Adrenal gland (tissue), 5 donors: ENCODE measurements around the gene WWOX.

Experiments
- POLR2A ChIP-seq, 2 donors: fragments of 450-650 bp; IDR thresholded peaks; one replicate each; pipeline ENCODE4 v1.6.1; 2017; ENCODE audit warnings: antibody characterized with exemption in 2 of 2, mild to moderate bottlenecking in 2 of 2, moderate library complexity in 1 of 2
- TF ChIP-seq, protein P1 (sequence below), 6 experiments: fragments of 450-650 bp in 4 of 6; fragments of 200-600 bp in 2 of 6; sonication (generic) in 1 of 6; IDR thresholded peaks; 1 replicate in 5 of 6; 2 replicates in 1 of 6; pipeline versions ENCODE4 v1.5.1 to v1.8.0; 2016 to 2021; ENCODE audit warnings: antibody characterized with exemption in 6 of 6, mild to moderate bottlenecking in 2 of 6, moderate library complexity in 1 of 6
- donor health status: DM: no; HTN: no; CAD: no.

- TF ChIP-seq, protein P1, sequence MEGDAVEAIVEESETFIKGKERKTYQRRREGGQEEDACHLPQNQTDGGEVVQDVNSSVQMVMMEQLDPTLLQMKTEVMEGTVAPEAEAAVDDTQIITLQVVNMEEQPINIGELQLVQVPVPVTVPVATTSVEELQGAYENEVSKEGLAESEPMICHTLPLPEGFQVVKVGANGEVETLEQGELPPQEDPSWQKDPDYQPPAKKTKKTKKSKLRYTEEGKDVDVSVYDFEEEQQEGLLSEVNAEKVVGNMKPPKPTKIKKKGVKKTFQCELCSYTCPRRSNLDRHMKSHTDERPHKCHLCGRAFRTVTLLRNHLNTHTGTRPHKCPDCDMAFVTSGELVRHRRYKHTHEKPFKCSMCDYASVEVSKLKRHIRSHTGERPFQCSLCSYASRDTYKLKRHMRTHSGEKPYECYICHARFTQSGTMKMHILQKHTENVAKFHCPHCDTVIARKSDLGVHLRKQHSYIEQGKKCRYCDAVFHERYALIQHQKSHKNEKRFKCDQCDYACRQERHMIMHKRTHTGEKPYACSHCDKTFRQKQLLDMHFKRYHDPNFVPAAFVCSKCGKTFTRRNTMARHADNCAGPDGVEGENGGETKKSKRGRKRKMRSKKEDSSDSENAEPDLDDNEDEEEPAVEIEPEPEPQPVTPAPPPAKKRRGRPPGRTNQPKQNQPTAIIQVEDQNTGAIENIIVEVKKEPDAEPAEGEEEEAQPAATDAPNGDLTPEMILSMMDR (IDR thresholded peaks at IDR 0.05): no peak
- no peak for TF ChIP-seq POLR2A (IDR thresholded peaks at IDR 0.05)
These were observed 1069.8 kb downstream of the WWOX start for GRCh38 chr16:79169239-79169638.
